LNCaP clone FGC (cell line): Measurements from ENCODE around the gene GABRB1.

ENCODE experiments used
- DNase-seq: peaks from one replicate; pipeline ENCODE4 v3.0.0-alpha.2; 2011; ENCODE audit warnings: low read depth
- H3K4me3 ChIP-seq: 2 replicates; pipeline ENCODE4 v1.5.1; 2011; ENCODE audit warnings: mild to moderate bottlenecking, low read depth, low read length, control low read depth
- TF ChIP-seq, protein P1 (sequence below): IDR thresholded peaks from 2 replicates; pipeline ENCODE4 v1.5.1; 2012; ENCODE audit warnings: mild to moderate bottlenecking; ENCODE audit not compliant: control insufficient read depth, insufficient read depth; ENCODE audit errors: extremely low read depth

GABRB1 gene

DNA sequence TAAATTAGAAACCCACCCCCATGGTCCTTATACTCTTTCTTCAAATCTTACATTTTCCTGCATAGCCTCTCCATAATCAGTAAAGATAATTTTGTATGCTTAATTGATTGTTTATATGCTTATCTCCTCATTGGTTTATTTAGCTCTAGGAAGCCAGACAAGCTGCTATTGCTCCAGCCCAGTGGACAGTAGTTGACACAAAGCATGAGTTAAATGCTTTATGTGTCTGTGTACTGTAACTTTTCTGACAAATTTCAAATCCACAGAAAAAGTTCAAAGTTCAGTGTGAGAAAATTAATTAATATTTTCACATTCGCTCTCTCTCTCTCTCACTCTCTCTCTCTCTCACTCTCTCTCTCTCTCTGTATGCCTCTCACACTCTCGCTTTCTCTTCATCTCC, 181.7 kb downstream of the GABRB1 start:
- H3K4me3 ChIP-seq, result no peak overlapping the region
- DNase-seq, result no peak
- TF ChIP-seq, protein P1, sequence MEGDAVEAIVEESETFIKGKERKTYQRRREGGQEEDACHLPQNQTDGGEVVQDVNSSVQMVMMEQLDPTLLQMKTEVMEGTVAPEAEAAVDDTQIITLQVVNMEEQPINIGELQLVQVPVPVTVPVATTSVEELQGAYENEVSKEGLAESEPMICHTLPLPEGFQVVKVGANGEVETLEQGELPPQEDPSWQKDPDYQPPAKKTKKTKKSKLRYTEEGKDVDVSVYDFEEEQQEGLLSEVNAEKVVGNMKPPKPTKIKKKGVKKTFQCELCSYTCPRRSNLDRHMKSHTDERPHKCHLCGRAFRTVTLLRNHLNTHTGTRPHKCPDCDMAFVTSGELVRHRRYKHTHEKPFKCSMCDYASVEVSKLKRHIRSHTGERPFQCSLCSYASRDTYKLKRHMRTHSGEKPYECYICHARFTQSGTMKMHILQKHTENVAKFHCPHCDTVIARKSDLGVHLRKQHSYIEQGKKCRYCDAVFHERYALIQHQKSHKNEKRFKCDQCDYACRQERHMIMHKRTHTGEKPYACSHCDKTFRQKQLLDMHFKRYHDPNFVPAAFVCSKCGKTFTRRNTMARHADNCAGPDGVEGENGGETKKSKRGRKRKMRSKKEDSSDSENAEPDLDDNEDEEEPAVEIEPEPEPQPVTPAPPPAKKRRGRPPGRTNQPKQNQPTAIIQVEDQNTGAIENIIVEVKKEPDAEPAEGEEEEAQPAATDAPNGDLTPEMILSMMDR, result no peak

DNA sequence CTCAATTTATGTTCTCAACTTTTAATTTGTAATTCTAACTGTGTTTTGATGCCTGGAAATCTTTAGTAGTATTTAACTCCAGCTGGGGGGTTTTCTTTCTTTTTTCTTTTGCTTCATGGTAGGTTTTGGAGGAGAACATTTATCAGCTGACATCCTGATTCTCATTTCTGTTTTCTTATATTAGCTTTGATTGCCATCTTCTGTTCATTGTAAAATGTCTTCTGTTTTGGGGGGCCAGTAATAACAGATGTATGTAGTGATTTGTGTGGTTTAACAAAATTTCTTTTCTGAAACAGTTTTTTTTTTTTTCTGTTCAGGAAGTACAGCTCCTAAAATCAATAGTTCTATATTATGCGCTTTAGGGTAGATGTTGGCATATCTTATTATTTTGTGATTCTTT, 182.2 kb downstream of the GABRB1 start:
- TF ChIP-seq, protein P1, result no peak

DNA sequence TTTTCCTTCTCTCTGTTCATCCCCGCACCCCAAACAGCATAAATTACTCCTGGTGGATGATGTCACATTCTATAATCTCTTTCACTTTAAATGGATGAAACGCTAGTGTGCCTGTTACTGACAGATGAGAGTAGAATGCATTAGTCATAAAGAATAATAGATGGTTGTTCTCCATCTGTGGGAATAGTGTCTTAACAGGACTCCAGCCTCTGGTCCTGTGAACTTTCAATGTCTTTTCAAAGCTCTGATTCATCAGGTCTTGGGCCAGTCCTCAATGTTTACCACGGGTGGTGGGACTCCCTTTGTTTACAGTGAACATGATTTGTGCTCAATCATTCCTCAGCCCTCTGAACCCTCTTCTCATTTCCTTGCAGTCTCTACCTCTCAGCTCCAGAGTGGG, 182.6 kb downstream of the GABRB1 start:
- H3K4me3 ChIP-seq, result no peak overlapping the region
- DNase-seq, result no peak
- TF ChIP-seq, protein P1, result no peak

More for the DNA sequence above, 182.2 kb downstream of the GABRB1 start:
- no peak overlapping the region for H3K4me3 ChIP-seq
- no peak for DNase-seq

DNA sequence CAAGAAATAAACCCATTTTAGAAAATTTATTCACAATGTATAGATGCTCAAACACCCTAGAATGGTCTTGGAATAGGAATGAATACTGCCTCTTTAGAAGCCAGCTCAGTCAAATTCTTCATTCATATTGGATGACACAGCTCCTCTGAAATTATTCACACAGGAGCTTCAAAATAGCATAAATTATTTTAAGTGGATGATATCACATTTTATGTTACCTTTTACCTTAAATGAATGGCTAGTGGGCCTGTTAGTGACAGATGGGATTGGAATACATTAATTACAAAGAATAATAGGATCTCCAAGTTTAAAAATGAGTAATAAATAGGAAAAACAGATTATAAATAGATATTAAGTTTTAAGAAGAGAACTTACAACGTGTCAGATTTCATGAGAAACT, 184.4 kb downstream of the GABRB1 start:
- DNase-seq, result no peak
- no peak overlapping the region for H3K4me3 ChIP-seq
- TF ChIP-seq, protein P1, result no peak

DNA sequence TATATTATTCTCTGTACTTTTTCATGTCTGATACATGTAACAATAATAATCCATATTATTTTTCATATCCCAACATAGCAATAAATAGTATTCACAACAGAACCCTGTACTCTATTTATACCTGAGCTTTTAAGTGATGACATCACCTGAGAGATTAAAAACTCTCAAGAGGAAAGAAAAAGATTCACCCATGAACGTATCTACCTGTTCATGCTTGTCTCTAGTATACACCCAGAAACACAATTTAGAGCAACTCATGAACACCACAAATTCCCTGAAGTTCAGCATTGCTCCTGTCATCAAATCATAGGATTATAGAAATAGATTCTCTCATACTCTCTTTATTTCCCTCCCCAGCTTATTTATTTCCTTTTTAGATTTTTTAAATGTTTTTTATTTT, 185.9 kb downstream of the GABRB1 start:
- H3K4me3 ChIP-seq, result no peak overlapping the region
- TF ChIP-seq, protein P1, result no peak
- DNase-seq, result no peak

DNA sequence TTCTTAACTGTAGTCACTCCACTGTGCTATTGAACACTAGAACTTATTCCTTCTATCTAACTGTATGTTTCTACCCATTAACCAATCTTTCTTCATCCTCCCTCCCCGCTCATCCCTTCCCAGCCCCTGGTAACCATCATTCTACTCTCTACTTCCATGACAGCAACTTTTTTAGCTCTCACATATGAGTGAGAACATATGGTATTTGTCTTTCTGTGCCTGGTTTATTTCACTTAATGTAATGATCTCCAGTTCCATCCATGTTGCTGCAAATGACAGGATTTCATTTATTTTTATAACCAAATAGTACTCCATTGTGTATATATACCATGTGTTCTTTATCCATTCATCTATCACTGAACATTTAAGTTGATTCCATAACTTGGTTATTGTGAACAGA, 186.5 kb downstream of the GABRB1 start:
- DNase-seq, result no peak
- TF ChIP-seq, protein P1, result no peak
- no peak overlapping the region for H3K4me3 ChIP-seq

DNA sequence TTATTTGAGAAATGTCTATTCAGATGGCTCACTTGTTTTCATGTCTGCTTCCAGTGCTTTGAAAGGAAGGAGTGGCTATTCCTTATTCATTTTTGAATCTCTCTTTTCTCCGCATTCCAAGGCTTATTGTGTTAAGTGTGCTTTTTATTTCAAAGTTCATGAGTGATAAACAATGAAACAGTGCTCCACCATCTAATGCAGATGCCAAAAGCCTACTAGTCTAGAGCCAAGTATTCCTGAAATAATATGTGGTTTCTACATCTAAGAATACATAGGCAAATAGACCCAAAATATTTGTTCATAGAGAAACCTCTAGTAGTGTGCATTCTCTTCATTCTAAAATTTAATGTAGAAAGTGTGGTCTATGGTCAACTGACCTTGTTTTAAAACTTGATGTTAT, 187.3 kb downstream of the GABRB1 start:
- H3K4me3 ChIP-seq, result no peak overlapping the region
- TF ChIP-seq, protein P1, result no peak
- no peak for DNase-seq
